GM21390 (cell line): Measurements from ENCODE around the gene RALGPS2.
A peak's percentile ranks its signal among the peaks of the same experiment; 100 is the strongest.
"Not testable (repeated sequence)": the region's sequence is repeated elsewhere in the genome, so short reads cannot be mapped to it uniquely, and the experiment has no call there.

Source experiments
- ATAC-seq: cut with Tn5 transposase; IDR thresholded peaks from one replicate; pipeline ENCODE4 v1.9.1; 2021; ENCODE audit not compliant: unreplicated experiment

Gene RALGPS2

DNA sequence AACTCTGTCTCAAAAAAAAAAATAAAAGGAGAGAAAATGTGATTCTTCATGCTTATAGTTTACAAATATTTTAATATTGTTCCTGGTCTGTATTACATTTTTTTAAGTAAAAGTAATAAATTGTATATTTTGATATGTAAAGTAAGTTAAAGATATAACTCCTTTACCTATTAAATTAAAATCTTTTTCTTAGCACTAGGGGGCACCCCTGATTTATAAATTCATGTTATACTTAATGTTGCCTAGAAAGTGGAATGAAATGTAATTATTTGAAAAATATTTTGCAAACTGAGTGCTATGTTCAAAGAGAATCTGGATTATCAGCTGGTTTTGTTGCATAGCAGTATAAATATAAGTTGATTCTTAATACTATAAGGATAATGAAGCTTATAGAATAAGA is 49.2 kb downstream of the RALGPS2 start:
- no peak for ATAC-seq

DNA sequence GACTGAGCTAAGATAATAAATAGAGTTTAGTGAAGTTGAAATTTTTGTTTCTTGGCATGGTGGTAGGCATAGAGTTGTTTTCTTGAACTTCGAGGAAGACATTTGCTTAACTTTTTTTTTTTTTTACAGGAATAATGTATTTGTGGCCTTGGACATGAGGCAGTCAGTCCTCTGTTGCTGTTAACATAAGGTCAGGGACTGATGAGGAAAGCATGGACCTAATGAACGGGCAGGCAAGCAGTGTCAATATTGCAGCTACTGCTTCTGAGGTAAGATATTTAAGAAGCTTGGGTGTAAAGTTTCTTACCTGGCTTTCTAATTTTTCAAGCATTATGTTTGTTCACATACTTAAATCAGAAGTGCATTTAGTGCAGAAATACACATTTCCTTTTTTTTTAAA is 51.5 kb downstream of the RALGPS2 start:
- ATAC-seq = no peak

DNA sequence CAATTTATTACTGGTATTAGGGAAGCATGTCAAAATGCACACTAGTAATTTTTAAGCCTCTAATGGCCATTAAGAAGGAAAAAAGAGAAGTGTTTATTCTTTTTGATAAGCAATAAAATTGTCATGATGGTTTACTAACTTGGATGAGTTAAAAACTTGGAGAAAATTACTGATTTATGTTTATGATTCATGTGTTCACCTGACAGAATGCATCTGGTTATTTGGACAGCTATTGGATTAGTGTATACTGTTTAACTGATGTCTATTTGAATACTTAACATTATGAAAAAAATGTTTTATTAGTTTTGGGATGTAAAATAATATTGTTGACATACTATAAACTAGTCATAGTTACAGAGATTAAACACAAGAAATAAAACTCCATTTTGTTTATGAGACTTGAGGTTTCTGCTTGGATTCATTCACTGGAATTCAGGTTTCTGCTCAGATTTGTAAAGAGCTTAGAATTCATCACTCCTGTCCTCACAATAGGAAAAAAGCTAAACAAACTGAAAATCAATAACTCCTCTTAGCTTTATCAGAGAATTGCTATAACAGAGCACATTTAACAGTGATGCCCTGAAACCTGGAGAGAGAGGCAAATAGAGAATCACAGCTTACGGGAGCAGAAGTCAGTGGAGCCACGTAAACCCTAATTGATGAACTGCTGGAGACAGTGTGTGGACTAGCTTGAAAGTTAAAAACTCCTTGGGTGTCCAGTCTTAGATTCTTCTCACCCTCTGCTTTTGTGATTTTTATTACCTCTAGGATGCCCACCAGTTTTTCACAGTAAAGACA is 56.7 kb downstream of the RALGPS2 start:
- no peak for ATAC-seq

DNA sequence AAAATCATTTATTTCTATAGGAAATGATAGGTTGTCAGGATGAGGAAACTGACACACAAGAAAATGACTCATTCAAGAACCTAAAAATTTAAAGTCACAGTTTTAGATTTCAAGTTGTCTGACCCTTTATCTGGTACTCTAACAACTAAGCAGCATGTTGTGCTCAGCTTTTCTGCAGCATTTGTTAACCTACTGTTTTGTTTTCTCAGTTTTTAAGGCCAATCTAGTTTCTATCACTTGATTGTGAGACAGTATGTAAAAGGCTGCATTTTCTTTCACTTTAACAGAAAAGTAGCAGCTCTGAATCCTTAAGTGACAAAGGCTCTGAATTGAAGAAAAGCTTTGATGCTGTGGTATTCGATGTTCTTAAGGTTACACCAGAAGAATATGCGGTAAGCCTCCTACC is 59.1 kb downstream of the RALGPS2 start:
- peak; percentile 68 for ATAC-seq

DNA sequence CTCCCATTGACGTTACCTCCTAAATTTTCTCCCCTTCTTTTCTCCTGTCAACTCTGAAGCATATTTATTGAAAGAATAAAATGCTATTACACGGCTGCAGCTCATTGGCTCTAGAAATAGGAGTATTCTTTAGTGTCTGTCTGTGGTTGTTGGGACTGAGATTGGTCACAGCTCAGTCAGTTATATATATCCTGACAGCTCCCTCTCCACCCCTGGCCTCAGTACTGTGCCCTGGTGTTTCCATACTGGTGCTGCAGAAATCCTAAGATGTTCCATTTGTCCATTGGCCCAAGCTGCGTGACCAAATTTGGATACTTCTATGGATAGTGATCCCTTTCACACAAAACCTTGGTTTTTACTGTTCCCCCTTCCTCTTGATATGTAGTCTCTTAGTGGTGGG is 67.3 kb downstream of the RALGPS2 start:
- no peak for ATAC-seq

DNA sequence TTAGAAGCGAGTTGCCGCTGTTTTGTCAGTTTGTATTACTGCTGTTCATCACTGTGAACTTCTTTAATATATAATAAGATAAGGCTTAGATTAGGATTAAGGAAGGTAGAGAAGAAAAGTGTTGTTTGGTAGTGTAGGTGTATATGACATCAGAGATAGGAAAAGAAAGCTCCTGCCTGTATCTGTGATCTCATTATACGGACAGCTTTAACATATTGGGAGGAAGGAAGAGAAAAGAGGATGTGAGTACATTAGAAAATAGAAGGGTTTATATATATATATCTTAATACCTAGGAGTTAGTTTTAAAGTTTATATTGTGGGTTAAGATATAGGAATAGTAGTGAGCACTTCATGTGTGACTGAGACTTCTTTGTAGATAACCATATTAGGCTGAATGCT is 71.0 kb downstream of the RALGPS2 start:
- ATAC-seq = no peak

DNA sequence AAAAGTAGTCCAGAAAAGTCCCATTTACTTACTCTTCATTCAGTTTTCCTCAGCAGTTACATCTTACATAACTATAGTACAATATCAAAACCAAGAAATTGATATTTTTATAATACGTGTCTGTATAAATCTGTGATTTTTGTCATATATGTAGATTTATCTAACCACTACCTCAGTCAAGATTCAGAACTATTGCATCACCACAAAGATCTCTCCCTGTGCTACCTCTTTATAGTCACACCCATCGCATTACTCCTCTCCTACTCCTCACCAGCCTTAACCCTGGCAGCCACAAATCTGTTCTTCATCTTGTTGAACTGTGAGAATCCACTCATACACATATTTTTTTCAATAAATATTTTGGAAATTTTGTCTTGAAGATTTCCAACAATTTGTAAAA is 72.5 kb downstream of the RALGPS2 start:
- no peak for ATAC-seq

DNA sequence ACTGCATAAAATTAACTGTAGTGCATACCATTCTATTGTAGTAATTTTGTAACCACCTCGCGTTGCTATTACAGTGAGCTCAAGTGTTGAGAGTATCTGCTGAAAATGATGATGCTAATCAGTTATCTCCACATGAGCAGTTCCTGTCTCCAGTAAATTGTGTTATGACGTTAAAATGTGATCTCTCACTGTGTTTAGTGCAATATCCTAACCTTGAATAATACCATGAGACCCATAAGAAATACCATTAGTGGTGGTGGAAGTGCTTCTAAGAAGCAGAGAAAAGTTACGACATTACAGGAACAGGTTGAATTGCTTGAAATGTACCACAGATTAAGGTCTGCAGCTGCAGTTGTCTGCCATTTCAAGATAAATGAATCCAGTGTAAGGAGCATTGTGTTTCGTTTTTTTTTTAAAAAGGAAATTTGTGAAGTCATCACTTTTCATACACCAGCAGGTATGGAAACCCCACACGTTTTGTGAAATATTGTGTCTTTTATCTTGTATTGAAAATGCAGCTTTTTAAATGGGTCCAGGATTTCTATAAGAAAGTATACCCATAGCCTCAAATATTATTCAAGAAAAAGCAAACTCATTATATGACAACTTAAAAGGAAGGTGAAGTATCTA is 73.3 kb downstream of the RALGPS2 start:
- no peak for ATAC-seq

DNA sequence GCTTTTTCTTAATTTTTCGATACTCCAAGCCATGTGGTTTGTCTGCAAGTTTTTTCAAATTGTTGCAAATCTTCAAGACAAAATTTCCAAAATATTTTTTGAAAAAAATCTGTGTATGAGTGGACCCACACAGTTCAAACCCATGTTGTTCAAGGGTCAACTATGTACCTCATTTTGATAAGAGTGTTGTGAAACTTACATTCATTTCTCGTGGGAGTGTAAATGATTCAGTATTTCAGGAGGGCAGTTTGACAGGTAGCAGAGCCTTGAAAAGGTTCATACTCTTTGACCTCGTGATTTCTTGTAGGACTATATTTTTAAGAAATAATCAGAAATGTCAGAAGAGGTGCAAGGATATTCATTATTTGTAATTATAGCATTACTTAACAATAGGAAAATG is 77.8 kb downstream of the RALGPS2 start:
- no peak for ATAC-seq

DNA sequence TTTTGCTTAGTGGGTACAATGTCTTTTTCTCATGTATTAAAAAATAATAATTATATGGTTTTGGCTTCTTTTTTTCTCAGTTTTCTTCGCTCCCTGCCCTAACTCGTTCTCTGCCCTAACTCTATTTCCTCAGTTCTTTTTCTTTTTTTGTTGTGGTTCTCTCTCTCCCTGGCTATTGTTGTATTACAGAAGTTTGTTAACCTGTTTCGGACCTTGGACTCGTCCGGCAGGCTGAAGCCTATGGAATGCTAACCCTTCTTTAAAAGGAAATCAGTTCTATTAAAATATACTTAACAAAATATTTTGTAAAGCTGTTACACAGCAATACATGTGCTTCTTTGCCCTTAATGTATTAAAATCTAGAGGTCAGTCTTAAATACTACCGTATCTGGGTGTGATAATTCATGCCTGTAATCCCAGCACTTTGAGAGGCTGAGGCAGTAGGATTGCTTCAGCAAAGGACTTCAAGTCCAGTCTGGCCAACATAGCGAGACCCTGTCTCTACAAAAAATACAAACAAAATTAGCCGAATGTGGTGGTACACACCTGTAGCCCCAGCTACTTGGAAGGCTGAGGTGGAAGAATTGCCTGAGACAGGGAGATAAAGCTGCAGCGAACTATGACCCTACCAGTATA is 81.7 kb downstream of the RALGPS2 start:
- ATAC-seq = no peak

DNA sequence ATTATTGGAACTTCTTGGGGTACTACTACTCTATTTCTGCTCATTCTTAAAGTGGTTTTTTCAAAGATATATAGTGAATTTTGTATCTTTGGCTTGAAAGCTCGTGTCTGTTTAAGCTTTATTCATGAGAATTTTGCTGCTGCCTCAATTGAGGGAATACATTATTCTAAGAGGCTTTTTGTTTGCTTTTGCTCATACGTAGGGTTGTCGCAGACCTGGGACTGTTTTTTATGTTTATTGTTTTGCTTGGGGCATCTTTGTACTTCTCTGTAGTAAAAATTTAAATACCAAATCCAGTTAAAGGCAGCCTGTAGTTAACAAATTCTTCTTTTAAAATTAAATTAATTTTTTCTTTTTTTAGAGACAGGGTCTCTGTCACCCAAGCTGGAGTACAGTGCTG is 83.5 kb downstream of the RALGPS2 start:
- no peak for ATAC-seq

DNA sequence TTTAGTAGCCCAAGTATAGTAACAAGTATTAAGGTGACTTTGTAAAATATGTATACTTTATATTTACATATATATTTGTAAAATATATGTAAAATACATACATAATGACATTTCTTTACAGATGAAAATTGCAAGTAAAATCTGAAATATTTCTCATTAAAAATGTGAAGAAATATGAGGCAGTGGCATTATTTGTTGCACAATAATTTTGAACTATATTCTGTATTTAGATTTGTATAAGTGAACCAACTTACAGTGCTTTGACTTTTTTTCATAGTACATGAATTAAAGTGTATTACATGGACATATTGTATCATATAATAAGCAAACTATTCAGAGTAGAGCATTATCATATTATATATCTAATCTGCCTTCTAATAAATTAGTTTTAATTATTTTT is 85.5 kb downstream of the RALGPS2 start:
- ATAC-seq = no peak

DNA sequence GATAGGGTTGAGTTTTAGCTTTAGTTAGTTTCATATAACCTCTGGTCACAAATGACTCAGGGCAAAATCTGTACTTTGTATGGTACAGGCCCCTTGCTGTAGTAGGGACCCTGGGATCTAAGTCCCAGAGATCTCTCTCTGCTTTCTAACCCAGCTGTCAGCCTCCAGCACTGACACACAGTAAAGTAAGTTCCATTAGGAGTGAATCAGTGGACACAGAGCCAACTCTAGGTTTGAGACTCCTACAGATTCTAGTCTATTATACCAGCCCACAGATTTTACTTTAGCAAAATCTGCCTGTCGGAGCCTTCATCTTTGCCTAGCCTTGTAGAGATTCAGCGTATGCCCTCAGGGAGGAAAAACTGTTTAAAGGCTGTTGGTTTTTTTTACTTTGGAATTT is 93.4 kb downstream of the RALGPS2 start:
- ATAC-seq = no peak

DNA sequence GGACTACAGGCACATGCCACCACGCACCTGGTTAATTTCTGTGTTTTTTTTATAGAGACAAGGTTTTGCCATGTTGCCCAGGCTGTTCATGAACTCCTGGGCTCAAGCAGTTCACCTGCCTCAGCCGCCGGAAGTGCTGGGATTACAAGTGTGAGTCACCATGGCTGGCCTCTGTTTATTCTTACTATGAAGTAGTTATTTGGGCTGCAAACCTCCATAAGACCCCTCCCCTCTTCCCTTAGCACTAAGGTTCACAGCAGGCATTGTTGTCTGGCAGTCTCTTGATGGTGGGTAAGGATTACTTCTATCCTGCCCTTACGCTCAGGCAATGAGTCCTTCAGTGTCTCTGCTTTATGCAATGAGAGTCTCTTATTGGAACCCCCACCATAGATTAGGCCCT is 94.1 kb downstream of the RALGPS2 start:
- no peak for ATAC-seq

DNA sequence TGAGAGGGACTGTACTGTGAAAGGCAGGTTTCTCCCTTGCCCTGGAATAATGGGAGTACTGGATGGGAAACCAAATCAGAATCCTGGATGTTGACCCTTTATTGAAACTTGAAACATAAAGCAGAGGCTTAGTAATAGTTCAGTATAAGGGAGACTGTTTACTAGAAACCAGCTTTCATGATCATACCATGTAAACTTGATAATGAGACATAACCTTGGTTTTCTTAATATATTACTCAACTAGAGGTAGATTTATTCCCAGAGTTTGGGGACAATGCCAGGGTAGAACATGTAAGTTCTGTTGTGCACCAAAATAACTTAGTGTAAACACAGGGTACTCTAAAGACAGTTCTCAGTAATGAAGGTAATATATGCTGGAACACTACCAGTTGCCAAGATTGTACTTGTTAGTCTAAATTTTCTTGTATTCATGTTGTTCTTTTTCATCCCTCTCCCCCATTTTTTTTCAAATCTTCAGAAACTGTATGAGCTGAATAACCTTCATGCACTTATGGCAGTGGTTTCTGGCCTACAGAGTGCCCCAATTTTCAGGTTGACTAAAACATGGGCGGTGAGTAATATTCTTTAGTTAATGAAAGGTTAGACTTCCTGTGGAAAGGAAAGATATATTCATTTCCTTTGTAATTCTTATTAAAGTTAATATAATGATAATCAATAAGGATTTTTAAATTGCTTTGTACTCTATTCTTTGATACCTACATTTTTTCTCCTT is 96.3 kb downstream of the RALGPS2 start:
- ATAC-seq = peak; percentile 64

DNA sequence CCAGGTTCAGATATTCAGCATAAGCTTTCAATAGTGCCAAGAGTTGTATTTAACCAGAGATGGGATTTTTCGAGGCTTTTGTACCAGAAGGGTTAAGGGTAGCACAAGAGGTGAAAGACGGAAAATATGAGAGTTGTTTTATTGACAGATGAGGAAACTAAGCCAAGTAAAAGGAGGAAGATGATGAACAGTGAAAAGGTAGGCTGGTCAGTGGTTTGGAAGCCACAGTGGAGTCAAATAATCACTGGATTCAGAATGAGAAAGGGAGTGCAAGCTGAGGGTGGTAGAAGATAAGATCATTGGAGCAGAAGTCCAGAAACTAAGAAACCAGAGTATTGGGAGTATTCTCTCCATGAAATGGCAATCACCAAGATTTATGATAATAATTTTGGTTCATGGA is 100.1 kb downstream of the RALGPS2 start:
- ATAC-seq = no peak

DNA sequence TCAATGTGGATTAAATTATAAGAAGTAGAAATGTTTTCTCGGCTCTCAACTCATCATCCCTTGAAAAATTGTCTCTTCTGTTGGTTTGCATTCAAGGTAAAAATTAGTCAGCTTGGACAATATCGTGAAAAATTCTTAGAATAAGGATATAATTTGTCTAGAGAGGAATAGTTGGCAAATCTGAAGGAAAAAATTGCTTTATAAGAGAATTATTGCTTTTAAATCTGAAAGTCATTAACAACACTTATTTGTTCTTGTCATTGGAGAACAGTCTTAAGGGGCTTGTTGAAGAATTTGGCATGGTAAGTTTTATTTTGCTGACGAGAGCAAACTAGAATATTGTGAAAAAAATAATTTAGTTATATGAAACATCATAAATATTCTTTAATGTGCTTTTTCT is 119.4 kb downstream of the RALGPS2 start:
- ATAC-seq = no peak

DNA sequence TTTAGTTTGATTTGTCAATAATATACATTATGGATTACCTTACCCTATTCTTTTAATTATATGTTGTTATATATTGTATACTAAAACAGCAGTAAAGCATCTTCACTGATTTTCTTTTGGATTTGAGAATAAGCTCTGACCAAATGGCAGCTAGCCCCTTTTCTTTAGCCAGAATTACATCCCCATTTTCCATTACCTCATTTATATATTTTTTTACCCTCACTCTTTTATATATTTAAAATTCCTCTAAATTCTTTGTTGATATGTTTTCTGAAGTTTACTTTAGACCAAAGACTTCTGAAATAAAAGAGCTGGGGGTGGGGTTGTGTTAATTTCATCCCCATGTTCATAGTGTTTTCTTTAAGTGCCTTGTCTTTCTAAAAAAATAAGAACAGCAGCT is 121.3 kb downstream of the RALGPS2 start:
- ATAC-seq = no peak

DNA sequence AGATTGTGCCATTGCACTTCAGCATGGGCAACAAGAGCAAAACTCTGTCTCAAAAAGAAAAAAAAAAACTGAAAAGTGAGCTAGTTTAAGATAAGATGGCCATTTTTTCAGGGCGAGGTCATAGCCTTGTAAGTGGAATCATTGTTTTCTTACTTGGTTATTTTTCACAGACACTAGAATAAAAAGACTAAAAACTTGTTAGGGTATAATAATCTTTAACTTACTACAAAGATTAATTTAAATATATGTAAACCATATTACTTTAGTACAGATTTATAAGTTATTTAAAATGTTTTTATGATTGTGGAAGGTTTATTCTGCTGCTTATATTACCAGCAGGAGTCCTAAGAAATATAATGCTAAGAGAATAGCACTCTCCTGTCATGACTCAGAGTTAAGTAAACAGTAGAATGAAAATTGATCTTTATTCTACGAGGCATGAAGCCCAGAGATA is 122.4 kb downstream of the RALGPS2 start:
- no peak for ATAC-seq

DNA sequence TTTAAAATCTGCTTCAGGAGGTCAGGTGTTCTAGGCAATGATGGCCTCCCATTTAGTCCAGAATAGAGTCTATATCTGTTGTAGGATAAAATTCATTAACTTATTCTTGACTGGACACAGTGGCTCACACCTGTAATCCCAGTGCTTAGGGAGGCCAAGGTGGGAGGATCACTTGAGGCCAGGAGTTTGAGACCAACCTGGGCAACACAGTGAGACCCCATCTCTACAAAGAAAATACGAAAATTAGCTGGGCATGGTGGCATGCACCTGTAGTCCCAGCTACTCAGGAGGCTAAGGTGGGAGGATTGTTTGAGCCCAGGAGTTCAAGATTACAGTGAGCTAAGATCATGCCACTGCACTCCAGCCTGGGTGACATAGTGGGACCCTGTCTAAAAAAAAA is 122.9 kb downstream of the RALGPS2 start:
- not testable (repeated sequence) for ATAC-seq

DNA sequence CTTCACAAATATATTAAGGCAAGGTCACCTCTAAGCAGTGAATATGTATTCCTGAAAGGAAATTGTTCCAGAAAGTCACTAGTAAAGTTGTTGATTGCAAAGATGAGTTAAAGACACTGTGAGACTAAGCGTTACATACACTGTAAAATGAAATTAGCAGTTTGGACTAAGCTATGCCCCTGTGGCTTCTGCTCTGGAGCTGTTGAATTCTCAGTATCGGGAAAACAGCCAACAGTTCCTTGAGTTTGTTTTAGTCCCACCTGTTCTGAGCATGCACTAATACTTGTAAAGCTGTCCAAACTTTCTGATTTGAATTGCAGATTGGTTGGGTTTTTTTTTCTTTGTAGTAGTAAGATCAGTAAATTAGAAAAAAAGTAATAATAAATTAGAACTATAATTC is 124.9 kb downstream of the RALGPS2 start:
- no peak for ATAC-seq

DNA sequence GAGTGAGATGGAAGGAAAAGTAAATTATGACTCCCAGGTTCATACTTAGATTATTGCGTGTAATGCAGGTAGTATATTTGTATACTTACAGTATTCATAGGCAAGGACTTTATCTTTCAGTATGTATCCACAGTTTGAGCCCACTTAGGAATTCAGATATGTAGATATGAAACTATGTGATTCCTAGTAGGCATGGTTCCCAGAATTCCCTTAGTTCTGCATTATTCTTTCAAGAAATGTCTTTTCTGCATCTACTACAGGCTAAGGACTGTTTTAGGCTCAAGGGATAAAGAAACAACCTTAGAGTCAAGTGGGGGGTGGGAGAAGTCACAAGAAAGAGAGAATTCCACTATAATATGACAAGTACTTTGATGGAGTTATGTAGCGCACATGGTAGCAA is 132.1 kb downstream of the RALGPS2 start:
- ATAC-seq = no peak
